ENCODE results near the gene OLFML2B. TPM values are rescaled to one million over a fixed set of nuclear protein-coding genes. Genes with fewer than 3 reads are reported as not detected.

Gene OLFML2B
- total RNA-seq, 2 donors from 2014 or later, result 0.75 to 1.00 TPM

DNA sequence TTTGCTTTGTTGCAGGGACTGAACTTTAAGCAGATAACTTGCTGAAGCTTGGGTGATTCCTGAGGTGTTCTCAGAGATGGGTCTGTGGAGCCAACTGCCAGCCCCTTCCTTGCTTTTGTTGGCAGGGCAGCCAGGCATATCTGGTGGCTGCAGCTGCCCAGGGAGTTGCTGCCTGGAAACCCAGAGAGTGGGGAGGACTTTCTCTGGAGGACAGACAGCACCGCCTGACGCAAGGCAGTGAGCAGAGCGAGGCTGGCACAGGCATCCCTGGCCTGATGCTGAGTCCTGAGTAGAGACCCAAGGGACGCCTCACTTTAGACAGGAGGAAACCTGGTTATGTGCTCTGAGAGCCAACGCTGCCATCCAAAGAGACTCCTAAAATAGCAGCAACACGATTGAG is 9.8 kb upstream of the OLFML2B start:
- peaks cover 24% of the 10 kb centered on the region for H3K27me3 ChIP-seq (ENCODE audit: control insufficient read depth, insufficient read depth, low read length, poor library complexity, severe bottlenecking)
- no peak overlapping the region for H3K4me3 Mint-ChIP-seq
- no peaks in the 10 kb centered on the region for H3K4me1 ChIP-seq (ENCODE audit: control insufficient read depth, insufficient read depth, low read length)
- no peak overlapping the region for H3K9ac ChIP-seq (ENCODE audit: extremely low read depth, low read length, poor library complexity, severe bottlenecking)
- no peaks in the 10 kb centered on the region for H3K4me1 Mint-ChIP-seq
- H3K27ac Mint-ChIP-seq, result no peak overlapping the region
- H3K27me3 Mint-ChIP-seq (ENCODE audit: insufficient read depth), result peaks cover 42% of the 10 kb centered on the region
- H3K9me3 ChIP-seq (ENCODE audit: control insufficient read depth, low read length), result no peaks in the 10 kb centered on the region
- H3K36me3 Mint-ChIP-seq (ENCODE audit: low read depth), result no peaks in the 10 kb centered on the region
- H3K36me3 ChIP-seq (ENCODE audit: control insufficient read depth, insufficient read depth, low read length), result no peaks in the 10 kb centered on the region
- WGBS, 2 experiments (ENCODE audit: insufficient coverage in 1 of 2, insufficient read length in 1 of 2), result 85 to 88% methylated on average over 6 of the region's 6 CpGs
- no peaks in the 10 kb centered on the region for H3K9me3 Mint-ChIP-seq
- TF ChIP-seq, protein P1, sequence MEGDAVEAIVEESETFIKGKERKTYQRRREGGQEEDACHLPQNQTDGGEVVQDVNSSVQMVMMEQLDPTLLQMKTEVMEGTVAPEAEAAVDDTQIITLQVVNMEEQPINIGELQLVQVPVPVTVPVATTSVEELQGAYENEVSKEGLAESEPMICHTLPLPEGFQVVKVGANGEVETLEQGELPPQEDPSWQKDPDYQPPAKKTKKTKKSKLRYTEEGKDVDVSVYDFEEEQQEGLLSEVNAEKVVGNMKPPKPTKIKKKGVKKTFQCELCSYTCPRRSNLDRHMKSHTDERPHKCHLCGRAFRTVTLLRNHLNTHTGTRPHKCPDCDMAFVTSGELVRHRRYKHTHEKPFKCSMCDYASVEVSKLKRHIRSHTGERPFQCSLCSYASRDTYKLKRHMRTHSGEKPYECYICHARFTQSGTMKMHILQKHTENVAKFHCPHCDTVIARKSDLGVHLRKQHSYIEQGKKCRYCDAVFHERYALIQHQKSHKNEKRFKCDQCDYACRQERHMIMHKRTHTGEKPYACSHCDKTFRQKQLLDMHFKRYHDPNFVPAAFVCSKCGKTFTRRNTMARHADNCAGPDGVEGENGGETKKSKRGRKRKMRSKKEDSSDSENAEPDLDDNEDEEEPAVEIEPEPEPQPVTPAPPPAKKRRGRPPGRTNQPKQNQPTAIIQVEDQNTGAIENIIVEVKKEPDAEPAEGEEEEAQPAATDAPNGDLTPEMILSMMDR (conservative IDR thresholded peaks at IDR 0.05), result no peak
- DNase-seq, result no peak
- H3K27ac ChIP-seq (ENCODE audit: low read depth, low read length), result no peak overlapping the region
- no peak overlapping the region for H3K4me3 ChIP-seq (ENCODE audit: low read length)

DNA sequence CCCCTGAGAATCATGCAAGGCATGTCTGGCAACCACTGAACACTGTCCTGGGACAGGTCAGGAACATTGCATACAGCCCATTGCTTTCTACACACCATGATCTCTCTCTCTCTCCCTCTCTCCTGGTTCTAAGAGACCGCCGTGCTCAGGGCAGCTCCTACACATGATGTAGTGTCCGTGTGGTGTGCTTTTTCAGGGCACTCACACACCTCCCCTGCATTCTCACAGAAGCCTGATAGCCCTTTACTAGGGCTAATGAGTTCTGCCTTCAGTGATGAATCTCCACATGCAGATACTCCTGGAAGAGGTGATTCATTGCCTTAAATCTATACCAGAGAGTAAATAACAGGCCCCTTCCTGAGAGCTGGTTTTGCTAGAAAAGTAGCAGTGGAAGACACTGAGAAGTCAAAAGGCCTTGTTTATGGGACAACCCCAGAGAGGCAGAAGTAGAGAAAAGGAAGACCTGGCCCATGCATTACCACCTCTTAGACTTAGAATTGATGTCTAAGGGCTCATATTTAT is 7.2 kb upstream of the OLFML2B start:
- peaks cover 5% of the 10 kb centered on the region for H3K9me3 Mint-ChIP-seq
- DNase-seq, result no peak
- no peak overlapping the region for H3K27ac ChIP-seq (ENCODE audit: low read depth, low read length)
- H3K4me3 ChIP-seq (ENCODE audit: low read length), result no peak overlapping the region
- no peaks in the 10 kb centered on the region for H3K4me1 ChIP-seq (ENCODE audit: control insufficient read depth, insufficient read depth, low read length)
- H3K27ac Mint-ChIP-seq, result no peak overlapping the region
- H3K36me3 ChIP-seq (ENCODE audit: control insufficient read depth, insufficient read depth, low read length), result no peaks in the 10 kb centered on the region
- TF ChIP-seq, protein P1 (conservative IDR thresholded peaks at IDR 0.05), result no peak
- H3K9ac ChIP-seq (ENCODE audit: extremely low read depth, low read length, poor library complexity, severe bottlenecking), result no peak overlapping the region
- no peaks in the 10 kb centered on the region for H3K36me3 Mint-ChIP-seq (ENCODE audit: low read depth)
- H3K4me3 Mint-ChIP-seq, result no peak overlapping the region
- 98 to 100% methylated on average over 3 of the region's 3 CpGs for WGBS, 2 experiments (ENCODE audit: insufficient coverage in 1 of 2, insufficient read length in 1 of 2)
- H3K4me1 Mint-ChIP-seq, result no peaks in the 10 kb centered on the region
- peaks cover 57% of the 10 kb centered on the region for H3K27me3 Mint-ChIP-seq (ENCODE audit: insufficient read depth)
- H3K27me3 ChIP-seq (ENCODE audit: control insufficient read depth, insufficient read depth, low read length, poor library complexity, severe bottlenecking), result peaks cover 33% of the 10 kb centered on the region
- H3K9me3 ChIP-seq (ENCODE audit: control insufficient read depth, low read length), result no peaks in the 10 kb centered on the region

DNA sequence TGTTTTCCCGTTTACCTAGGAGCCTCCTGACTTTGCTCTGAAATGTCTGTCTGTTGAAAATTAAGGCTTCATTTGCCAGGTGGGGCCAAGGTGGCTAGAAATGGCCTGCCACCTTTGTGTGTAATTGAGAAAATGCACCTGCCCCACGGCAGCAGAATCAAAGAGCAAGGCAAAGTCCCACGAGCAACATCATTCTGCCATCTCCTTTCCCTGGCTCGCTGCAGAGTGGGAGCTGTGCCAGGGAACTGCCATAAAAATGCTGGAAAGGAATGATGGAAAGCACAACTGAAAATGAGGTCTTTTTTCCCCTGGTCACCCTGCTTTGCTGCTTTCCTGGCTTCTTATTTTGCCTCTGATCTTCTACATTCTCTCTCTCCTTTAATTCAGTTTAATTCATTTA is 5.5 kb upstream of the OLFML2B start:
- no peak overlapping the region for H3K9ac ChIP-seq (ENCODE audit: extremely low read depth, low read length, poor library complexity, severe bottlenecking)
- no peak for DNase-seq
- peaks cover 4% of the 10 kb centered on the region for H3K4me1 Mint-ChIP-seq
- no peaks in the 10 kb centered on the region for H3K4me1 ChIP-seq (ENCODE audit: control insufficient read depth, insufficient read depth, low read length)
- WGBS, 2 experiments (ENCODE audit: insufficient coverage in 1 of 2, insufficient read length in 1 of 2), result 86 to 96% methylated on average over 3 to 4 of the region's 4 CpGs
- peaks cover 45% of the 10 kb centered on the region for H3K27me3 ChIP-seq (ENCODE audit: control insufficient read depth, insufficient read depth, low read length, poor library complexity, severe bottlenecking)
- TF ChIP-seq, protein P1 (conservative IDR thresholded peaks at IDR 0.05), result no peak
- no peaks in the 10 kb centered on the region for H3K36me3 ChIP-seq (ENCODE audit: control insufficient read depth, insufficient read depth, low read length)
- H3K27ac ChIP-seq (ENCODE audit: low read depth, low read length), result no peak overlapping the region
- H3K4me3 ChIP-seq (ENCODE audit: low read length), result no peak overlapping the region
- no peaks in the 10 kb centered on the region for H3K36me3 Mint-ChIP-seq (ENCODE audit: low read depth)
- peaks cover 5% of the 10 kb centered on the region for H3K9me3 Mint-ChIP-seq
- no peak overlapping the region for H3K27ac Mint-ChIP-seq
- H3K9me3 ChIP-seq (ENCODE audit: control insufficient read depth, low read length), result no peaks in the 10 kb centered on the region
- H3K27me3 Mint-ChIP-seq (ENCODE audit: insufficient read depth), result peaks cover 65% of the 10 kb centered on the region
- no peak overlapping the region for H3K4me3 Mint-ChIP-seq
